Suprapubic skin (tissue), 4 donors: ENCODE results near the gene CC2D2A. TPM values are rescaled to one million over a fixed set of nuclear protein-coding genes. Genes with fewer than 3 reads are reported as not detected.

Experiments used
- DNase-seq, 2 donors: peaks; one replicate each; pipeline ENCODE4 v3.0.0-alpha.2; 2019; ENCODE audit warnings: low spot score in 2 of 2
- H3K27ac ChIP-seq: fragments of 200-600 bp; sonication (generic); one replicate; pipeline ENCODE4 v1.5.1; 2019
- H3K27me3 ChIP-seq: fragments of 200-600 bp; sonication (generic); one replicate; pipeline ENCODE4 v1.5.1; 2019
- H3K36me3 ChIP-seq: fragments of 200-600 bp; sonication (generic); one replicate; pipeline ENCODE4 v1.5.1; 2019
- H3K4me1 ChIP-seq: fragments of 200-600 bp; sonication (generic); one replicate; pipeline ENCODE4 v1.5.1; 2019
- H3K4me3 ChIP-seq: fragments of 200-600 bp; sonication (generic); one replicate; pipeline ENCODE4 v1.5.1; 2019; ENCODE audit warnings: mild to moderate bottlenecking
- H3K9me3 ChIP-seq: fragments of 200-600 bp; sonication (generic); one replicate; pipeline ENCODE4 v1.5.1; 2019
- EP300 ChIP-seq: sonication (generic); formaldehyde crosslinking; IDR thresholded peaks from one replicate; pipeline ENCODE4 v1.6.1; 2017; ENCODE audit warnings: antibody characterized with exemption
- POLR2A ChIP-seq, 2 donors: fragments of 450-650 bp; IDR thresholded peaks; one replicate each; pipeline ENCODE4 v1.6.1; 2017; ENCODE audit warnings: antibody characterized with exemption in 2 of 2, mild to moderate bottlenecking in 2 of 2, moderate library complexity in 2 of 2
- POLR2AphosphoS5 ChIP-seq, 3 donors: sonication (generic); formaldehyde crosslinking; IDR thresholded peaks; one replicate each; pipeline ENCODE4 v1.6.1; 2017; ENCODE audit warnings: antibody characterized with exemption in 3 of 3
- WGBS: methylation state at CpG from one replicate; pipeline ENCODE4 v1.1.5; 2018; 5-methylcytosine and 5-hydroxymethylcytosine counted together
- total RNA-seq, 4 donors: library from RNA; depleted of rRNA; stranded (reverse); fragments of >200 nt; gene quantifications; one replicate each; pipeline ENCODE4 v1.1.0, GENCODE V29; 2016
- TF ChIP-seq, protein P1 (sequence below), 2 donors: fragments of 200-600 bp in 1 of 2; fragments of 450-650 bp in 1 of 2; sonication (generic) in 1 of 2; IDR thresholded peaks; one replicate each; pipeline ENCODE4 v1.5.1; 2016 to 2019; ENCODE audit warnings: antibody characterized with exemption in 2 of 2, mild to moderate bottlenecking in 1 of 2, moderate library complexity in 1 of 2

The CC2D2A gene
- total RNA-seq, 4 donors from 2014 or later = 2.8 to 12.5 (median 7.9) TPM

- TF ChIP-seq EP300 (no peak), POLR2AphosphoS5 (IDR thresholded peaks at IDR 0.05) (no peak), POLR2A (IDR thresholded peaks at IDR 0.05) (no peak)
- TF ChIP-seq, protein P1, sequence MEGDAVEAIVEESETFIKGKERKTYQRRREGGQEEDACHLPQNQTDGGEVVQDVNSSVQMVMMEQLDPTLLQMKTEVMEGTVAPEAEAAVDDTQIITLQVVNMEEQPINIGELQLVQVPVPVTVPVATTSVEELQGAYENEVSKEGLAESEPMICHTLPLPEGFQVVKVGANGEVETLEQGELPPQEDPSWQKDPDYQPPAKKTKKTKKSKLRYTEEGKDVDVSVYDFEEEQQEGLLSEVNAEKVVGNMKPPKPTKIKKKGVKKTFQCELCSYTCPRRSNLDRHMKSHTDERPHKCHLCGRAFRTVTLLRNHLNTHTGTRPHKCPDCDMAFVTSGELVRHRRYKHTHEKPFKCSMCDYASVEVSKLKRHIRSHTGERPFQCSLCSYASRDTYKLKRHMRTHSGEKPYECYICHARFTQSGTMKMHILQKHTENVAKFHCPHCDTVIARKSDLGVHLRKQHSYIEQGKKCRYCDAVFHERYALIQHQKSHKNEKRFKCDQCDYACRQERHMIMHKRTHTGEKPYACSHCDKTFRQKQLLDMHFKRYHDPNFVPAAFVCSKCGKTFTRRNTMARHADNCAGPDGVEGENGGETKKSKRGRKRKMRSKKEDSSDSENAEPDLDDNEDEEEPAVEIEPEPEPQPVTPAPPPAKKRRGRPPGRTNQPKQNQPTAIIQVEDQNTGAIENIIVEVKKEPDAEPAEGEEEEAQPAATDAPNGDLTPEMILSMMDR (IDR thresholded peaks at IDR 0.05) = no peak
- WGBS = 10% methylated on average over 1 of the region's 1 CpG
- H3K4me3 ChIP-seq = no peak overlapping the region
- no peak for DNase-seq
- peaks cover 20% of the 10 kb centered on the region for H3K4me1 ChIP-seq
- H3K36me3 ChIP-seq = no peaks in the 10 kb centered on the region
- no peaks in the 10 kb centered on the region for H3K9me3 ChIP-seq
- H3K27me3 ChIP-seq = no peaks in the 10 kb centered on the region
- peak overlapping the region; percentile 39 for H3K27ac ChIP-seq
Observed at GRCh38 chr4:15451181-15451865, 18.4 kb upstream of the CC2D2A start.

GRCh38 chr4:15451866-15452765 is 17.6 kb upstream of the CC2D2A start:
- Histone ChIP-seq H3K4me3 (no peak overlapping the region), H3K4me1 (peaks cover 20% of the 10 kb centered on the region), H3K9me3 (no peaks in the 10 kb centered on the region), H3K36me3 (no peaks in the 10 kb centered on the region), H3K27ac (peak overlapping the region; percentile 39), H3K27me3 (no peaks in the 10 kb centered on the region)
- TF ChIP-seq, protein P1 (IDR thresholded peaks at IDR 0.05) = no peak
- TF ChIP-seq POLR2A (IDR thresholded peaks at IDR 0.05) (no peak), EP300 (no peak), POLR2AphosphoS5 (IDR thresholded peaks at IDR 0.05) (peak in 1 of 3 donors; percentile 36)
- WGBS = 38% methylated on average over 4 of the region's 4 CpGs
- DNase-seq = peak in 1 of 2 donors; percentile 73

DNA sequence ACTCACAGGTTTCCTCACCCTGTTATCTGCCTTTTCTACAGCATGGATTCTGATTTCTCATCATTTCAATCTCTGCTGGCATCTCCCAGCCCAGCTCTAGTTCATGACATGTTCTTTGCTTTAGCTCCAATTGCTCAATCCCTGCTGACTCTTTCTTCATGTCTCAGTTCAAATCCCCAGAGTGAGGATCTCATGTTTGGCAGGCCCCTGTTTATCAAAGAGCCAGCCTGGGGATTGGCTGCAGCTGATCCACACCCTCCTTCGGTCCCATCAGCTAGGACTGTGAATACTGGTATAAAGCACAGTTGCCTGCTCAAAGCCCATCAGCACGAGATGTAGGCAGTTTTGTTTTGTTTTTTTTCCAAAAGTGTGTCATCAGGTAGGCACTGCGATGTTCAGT is 14.4 kb upstream of the CC2D2A start:
- Histone ChIP-seq H3K4me1 (peaks cover 23% of the 10 kb centered on the region), H3K36me3 (no peaks in the 10 kb centered on the region), H3K27ac (peak overlapping the region; percentile 52), H3K27me3 (no peaks in the 10 kb centered on the region), H3K4me3 (no peak overlapping the region), H3K9me3 (no peaks in the 10 kb centered on the region)
- WGBS = 66% methylated on average over 3 of the region's 3 CpGs
- peak in 1 of 2 donors; percentile 81 for DNase-seq
- TF ChIP-seq POLR2AphosphoS5 (IDR thresholded peaks at IDR 0.05) = peak; percentile 55 to 96 (median 84)
- TF ChIP-seq, protein P1 (IDR thresholded peaks at IDR 0.05) = no peak

- no peak overlapping the region for H3K4me3 ChIP-seq
- H3K36me3 ChIP-seq = no peaks in the 10 kb centered on the region
- H3K9me3 ChIP-seq = no peaks in the 10 kb centered on the region
- WGBS = 28% methylated on average over 7 of the region's 7 CpGs
- peaks cover 8% of the 10 kb centered on the region for H3K4me1 ChIP-seq
- TF ChIP-seq, protein P1 (IDR thresholded peaks at IDR 0.05) = peak; percentile 67 to 70
- no peak for TF ChIP-seq POLR2AphosphoS5 (IDR thresholded peaks at IDR 0.05)
- H3K27me3 ChIP-seq = no peaks in the 10 kb centered on the region
- peak overlapping the region; percentile 7 for H3K27ac ChIP-seq
- DNase-seq = no peak
Observed at GRCh38 chr4:15457406-15458201, 12.1 kb upstream of the CC2D2A start.
